NCI-H2227 (cell line): ENCODE measurements around the gene SEMA3C.
A peak's percentile ranks its signal among the peaks of the same experiment; 100 is the strongest.

Experiments used
- DNase-seq: peaks from one replicate; lab custom pipeline; 2025; ENCODE audit not compliant: unreplicated experiment; lab: John Stamatoyannopoulos, UW

The SEMA3C gene

GRCh38 chr7:80858141-80858903 is 60.5 kb downstream of the SEMA3C start:
- DNase-seq, result no peak

GRCh38 chr7:80856769-80857168 is 62.1 kb downstream of the SEMA3C start:
- DNase-seq, result no peak

DNA sequence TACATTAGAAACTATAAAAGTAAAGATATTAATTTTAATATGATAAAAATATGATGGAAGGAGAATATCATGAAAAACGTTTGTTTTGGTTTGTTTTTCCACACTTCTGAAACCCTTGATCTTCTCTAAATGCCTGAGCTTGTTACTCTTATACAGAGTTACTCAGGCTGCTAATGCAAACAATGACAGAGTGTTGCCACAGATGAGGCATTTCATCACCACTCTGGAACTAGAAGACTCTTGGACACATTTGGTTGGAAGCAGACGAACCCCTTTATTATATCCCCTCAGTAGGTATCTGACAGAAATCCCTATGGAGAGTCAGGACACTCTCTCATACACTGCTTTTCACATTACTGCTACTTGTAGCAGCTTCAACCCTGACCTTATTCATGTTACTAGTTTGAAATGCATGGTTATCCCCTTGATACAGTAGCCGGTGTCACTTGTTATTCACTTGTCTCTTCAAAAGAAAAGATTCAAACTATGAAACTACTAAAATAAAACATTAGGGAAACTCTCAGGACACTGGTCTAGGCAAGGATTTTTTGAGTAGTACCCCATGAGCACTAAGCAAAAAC is 66.9 kb downstream of the SEMA3C start:
- DNase-seq, result no peak

- no peak for DNase-seq
Observed at GRCh38 chr7:80848841-80849240, 70.0 kb downstream of the SEMA3C start.

GRCh38 chr7:80847895-80848294 is 71.0 kb downstream of the SEMA3C start:
- no peak for DNase-seq

DNA sequence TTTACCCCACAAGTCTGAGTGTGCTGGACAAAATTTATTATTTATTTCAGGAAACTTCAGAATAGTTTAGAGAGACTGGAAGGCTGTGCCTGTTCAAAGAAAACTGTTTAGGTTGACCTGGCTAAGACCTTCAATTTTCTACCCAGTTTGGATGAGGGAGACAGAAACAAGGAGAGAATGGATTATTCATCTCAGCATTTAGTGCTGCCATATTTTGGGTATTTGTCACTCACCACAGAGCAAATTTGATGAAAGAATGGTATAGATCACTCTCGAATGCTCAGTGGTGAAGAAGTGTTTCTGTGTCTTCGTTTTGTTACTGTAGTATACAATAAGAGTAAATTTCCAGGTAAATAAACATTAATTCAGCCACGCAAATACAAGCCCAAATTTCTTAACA is 71.8 kb downstream of the SEMA3C start:
- DNase-seq, result no peak

DNA sequence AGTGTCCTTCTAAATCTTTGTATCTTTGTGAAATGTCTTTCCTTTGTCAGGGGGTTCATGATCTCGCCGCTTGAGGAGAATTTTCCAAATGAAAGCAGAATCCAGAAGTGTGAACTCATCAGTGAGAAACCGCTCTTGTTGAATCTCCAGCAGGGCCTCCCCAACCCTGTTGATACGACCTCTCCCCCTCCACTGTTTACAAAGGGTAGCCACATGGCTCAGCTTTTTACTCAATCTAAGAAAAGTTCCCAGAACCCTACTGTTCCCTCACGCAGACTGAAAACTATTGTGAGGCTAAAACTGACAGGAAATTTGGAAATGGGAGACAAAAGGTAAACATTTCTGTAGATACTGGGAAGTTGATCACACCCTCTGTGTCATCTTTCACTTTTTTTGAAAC is 73.9 kb downstream of the SEMA3C start:
- no peak for DNase-seq

- no peak for DNase-seq
Observed at GRCh38 chr7:80843018-80843677, 75.7 kb downstream of the SEMA3C start.

- DNase-seq, result no peak
Observed at GRCh38 chr7:80842022-80842790, 76.6 kb downstream of the SEMA3C start.

DNA sequence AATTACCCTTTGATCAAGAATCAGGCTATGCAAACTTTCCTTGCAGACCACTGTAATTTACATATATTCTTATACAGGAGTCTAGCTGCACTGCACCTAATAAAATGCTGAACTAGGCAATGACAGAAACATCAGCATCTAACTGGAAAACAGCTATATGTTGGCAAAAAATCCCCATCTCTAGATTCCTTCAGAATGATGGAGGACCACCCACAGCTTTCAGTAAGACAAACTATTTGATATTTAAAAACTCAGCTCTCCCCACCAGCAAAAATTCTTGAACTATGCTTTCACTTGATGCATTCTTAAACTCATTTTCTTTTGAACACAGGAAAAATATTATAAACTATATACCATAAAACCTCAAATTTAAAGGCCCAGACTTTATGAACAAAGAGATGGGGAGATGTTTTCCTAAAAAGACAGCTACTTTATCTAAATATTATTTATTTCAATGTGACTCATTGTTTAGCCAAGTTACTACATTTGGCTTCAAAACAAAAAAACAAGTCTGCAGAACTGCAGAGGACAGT is 77.4 kb downstream of the SEMA3C start:
- DNase-seq, result no peak

DNA sequence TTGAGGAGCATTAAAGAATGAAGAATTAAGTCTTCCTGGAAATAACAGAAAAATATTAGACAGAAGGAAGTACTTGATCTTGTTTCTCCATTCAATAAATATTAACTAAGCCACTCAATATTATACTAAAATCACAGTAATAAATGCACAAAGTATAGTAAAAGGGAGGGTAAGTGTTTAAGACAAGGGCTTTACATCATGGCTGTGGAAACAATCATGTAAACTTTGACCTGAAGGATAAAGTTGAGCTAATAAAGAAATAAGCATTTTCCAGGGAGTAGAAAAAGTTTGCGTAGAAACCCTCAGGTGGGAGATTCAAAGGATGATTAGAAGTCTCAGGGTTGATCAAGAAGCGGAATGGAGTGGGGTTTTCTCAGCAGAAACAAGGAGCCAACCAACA is 78.2 kb downstream of the SEMA3C start:
- no peak for DNase-seq

DNA sequence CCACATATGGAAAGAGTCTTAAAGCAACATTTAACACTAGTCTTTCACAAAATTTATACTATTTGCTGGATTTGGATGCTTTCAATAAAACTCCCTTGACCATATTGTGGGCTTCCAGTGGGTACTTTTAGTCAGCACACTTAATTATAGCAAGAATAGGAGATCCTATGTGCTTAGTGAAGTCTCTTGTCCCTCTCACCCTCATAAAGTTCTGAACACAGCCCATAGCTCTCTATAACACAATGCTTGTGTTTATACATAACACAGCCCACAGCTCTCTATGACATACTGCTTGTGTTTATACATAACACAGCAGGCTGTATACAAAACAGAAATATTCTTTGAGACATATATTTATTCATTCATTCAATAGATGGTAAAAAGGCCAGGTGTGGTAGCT is 79.0 kb downstream of the SEMA3C start:
- no peak for DNase-seq

DNA sequence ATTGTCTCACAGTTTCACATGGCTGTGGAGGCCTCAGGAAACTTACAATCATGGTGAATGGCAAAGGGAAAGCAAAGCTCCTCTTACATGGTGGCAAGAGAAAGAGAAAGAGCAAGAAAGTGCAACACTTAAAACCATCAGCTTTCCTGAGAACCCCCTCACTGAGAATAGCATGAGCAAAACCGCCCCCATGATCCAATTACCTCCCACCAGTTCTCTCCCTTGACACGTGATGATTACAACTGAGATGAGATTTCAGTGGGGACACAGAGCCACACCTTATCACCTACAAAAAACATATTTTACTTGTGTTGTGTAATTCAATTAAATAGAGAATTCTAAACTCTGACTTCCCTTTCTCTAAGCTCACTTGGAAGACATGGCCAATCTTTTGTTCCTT is 80.2 kb downstream of the SEMA3C start:
- DNase-seq, result no peak

GRCh38 chr7:80837345-80837744 is 81.5 kb downstream of the SEMA3C start:
- DNase-seq, result no peak

GRCh38 chr7:80835251-80835650 is 83.6 kb downstream of the SEMA3C start:
- DNase-seq, result no peak

DNA sequence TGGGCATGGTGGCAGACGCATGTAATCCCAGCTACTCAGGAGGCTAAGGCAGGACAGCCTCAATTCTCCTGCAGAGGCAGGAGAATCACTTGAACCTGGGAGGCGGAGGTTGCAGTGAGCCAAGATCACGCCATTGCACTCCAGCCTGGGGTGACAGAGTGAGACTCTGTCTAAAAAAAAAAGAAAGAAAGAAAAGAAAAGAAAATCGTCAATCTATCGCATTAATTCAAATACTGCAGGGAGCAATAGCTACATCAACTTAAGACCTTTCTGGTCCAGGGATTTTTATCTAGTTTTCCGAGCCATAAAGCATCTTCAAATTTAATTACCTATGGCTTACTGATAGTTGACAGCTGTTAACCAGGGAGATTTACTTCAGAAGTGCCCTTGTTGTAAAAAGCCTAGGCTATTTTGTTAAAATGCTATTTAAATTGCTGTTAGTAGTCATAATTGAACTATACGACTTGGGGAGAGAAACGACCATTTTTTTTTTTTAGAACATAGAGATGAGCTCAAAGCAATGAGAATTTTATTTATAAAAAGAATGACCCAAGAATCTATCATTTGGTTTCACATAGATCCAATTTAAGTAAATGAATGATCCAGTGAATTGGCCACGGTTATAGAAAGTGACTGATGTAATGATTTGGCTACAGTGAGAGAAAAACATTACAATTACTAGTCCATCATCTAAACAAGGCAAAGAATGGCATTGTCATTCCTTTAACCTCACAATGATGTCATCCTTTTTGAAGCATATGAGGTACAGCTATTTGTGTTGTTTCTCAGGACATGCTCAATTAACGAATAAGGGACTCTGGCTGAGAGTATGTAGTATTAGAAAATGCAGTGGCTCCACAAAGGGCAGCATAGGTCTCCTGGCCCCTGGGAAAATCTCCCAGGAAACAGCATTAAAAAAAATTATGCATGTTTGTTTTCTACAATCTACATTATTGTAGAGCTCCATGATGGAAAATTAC is 85.3 kb downstream of the SEMA3C start:
- DNase-seq, result peak; percentile 20

DNA sequence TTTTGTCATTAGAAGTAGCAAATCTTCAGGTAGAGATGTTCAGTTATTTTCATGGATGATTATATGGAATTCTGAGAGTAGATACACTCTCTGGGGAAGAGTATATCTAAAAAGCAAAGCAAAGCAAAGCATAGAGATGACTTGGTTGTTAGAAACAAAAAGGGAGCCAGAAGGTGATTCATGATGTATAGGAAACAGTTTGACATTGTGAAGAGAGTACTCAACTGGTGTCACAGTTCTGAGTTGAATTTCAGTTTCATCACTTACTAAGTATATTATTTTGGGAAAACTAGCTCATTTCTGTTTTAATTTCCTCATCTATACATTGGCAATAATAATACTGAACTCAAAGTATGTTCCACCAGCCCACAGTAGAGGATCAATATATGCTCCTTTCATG is 86.8 kb downstream of the SEMA3C start:
- no peak for DNase-seq

GRCh38 chr7:80830584-80831285 is 88.1 kb downstream of the SEMA3C start:
- DNase-seq, result no peak

DNA sequence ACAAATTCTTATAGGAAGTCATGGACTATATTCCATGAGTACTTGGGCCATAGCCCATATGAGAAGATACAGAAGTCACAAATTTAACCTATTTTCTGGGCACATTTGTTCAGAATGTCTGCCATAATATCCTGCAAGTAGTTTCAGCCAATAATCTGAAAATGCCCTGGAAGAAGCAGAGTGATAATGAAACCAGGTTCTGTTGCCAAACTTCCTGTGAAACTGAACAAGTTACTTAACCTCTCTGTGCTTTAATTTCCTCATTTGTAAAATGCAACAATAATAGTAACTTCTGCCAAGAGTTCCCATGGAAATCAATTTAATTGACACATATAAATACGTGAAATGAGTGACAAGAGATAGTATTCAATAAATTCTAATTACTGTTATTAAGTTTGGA is 88.8 kb downstream of the SEMA3C start:
- no peak for DNase-seq

- no peak for DNase-seq
Observed at GRCh38 chr7:80829527-80829926, 89.3 kb downstream of the SEMA3C start.
